ENCODE measurements around the gene PRRC2B. TPM values are rescaled to one million over a fixed set of nuclear protein-coding genes. Genes with fewer than 3 reads are reported as not detected.
"Not testable (repeated sequence)": the region's sequence is repeated elsewhere in the genome, so short reads cannot be mapped to it uniquely, and the experiment has no call there.

Gene PRRC2B
- total RNA-seq, 6 experiments from 2014 or later = 130 to 173 (median 145) TPM

- Mint-ChIP-seq H3K27ac (no peak overlapping the region), H3K4me3 (no peak overlapping the region; the same call in 1 of the 2 replicates), H3K27me3 (ENCODE audit: insufficient read depth) (no peaks in the 10 kb centered on the region; the same call in 1 of the 2 replicates), H3K9me3 (no peaks in the 10 kb centered on the region), H3K4me1 (ENCODE audit: low read depth) (no peaks in the 10 kb centered on the region), H3K36me3 (ENCODE audit: low read depth) (peaks cover 48% of the 10 kb centered on the region)
- DNase-seq = no peak
- TF ChIP-seq CTCF (IDR thresholded peaks at IDR 0.05) = no peak
Observed at GRCh38 chr9:131467214-131467935, 73.5 kb downstream of the PRRC2B start.

GRCh38 chr9:131468031-131468430, 74.1 kb downstream of the PRRC2B start:
- no peak for TF ChIP-seq CTCF (IDR thresholded peaks at IDR 0.05)
- Mint-ChIP-seq H3K36me3 (ENCODE audit: low read depth) (peaks cover 52% of the 10 kb centered on the region), H3K4me3 (no peak overlapping the region), H3K4me1 (ENCODE audit: low read depth) (no peaks in the 10 kb centered on the region), H3K27me3 (ENCODE audit: insufficient read depth) (no peaks in the 10 kb centered on the region; the same call in 1 of the 2 replicates), H3K9me3 (no peaks in the 10 kb centered on the region), H3K27ac (no peak overlapping the region)
- no peak for DNase-seq

- H3K36me3 Mint-ChIP-seq (ENCODE audit: low read depth) = peaks cover 50% of the 10 kb centered on the region
- no peaks in the 10 kb centered on the region for H3K4me1 Mint-ChIP-seq (ENCODE audit: low read depth)
- no peak for TF ChIP-seq CTCF (IDR thresholded peaks at IDR 0.05)
- peaks cover 5% of the 10 kb centered on the region; the same call in 1 of the 2 replicates for H3K27me3 Mint-ChIP-seq (ENCODE audit: insufficient read depth)
- no peaks in the 10 kb centered on the region for H3K9me3 Mint-ChIP-seq
- no peak overlapping the region for H3K27ac Mint-ChIP-seq
- DNase-seq = no peak
- no peak overlapping the region for H3K4me3 Mint-ChIP-seq
Observed at GRCh38 chr9:131469356-131469755, 75.5 kb downstream of the PRRC2B start.

GRCh38 chr9:131469951-131470350, 76.1 kb downstream of the PRRC2B start:
- no peak overlapping the region for H3K4me3 Mint-ChIP-seq
- H3K36me3 Mint-ChIP-seq (ENCODE audit: low read depth) = peaks cover 52% of the 10 kb centered on the region
- no peaks in the 10 kb centered on the region for H3K4me1 Mint-ChIP-seq (ENCODE audit: low read depth)
- H3K9me3 Mint-ChIP-seq = no peaks in the 10 kb centered on the region
- no peak for TF ChIP-seq CTCF (IDR thresholded peaks at IDR 0.05)
- no peak overlapping the region for H3K27ac Mint-ChIP-seq
- DNase-seq = no peak
- peaks cover 7% of the 10 kb centered on the region; the same call in 1 of the 2 replicates for H3K27me3 Mint-ChIP-seq (ENCODE audit: insufficient read depth)

GRCh38 chr9:131470581-131470991, 76.7 kb downstream of the PRRC2B start:
- no peaks in the 10 kb centered on the region for H3K4me1 Mint-ChIP-seq (ENCODE audit: low read depth)
- no peak for DNase-seq
- no peak for TF ChIP-seq CTCF (IDR thresholded peaks at IDR 0.05)
- H3K36me3 Mint-ChIP-seq (ENCODE audit: low read depth) = peaks cover 47% of the 10 kb centered on the region
- no peaks in the 10 kb centered on the region for H3K9me3 Mint-ChIP-seq
- H3K27me3 Mint-ChIP-seq (ENCODE audit: insufficient read depth) = peaks cover 7% of the 10 kb centered on the region; the same call in 1 of the 2 replicates
- H3K4me3 Mint-ChIP-seq = no peak overlapping the region
- no peak overlapping the region for H3K27ac Mint-ChIP-seq

- DNase-seq; H3K9me3 Mint-ChIP-seq; H3K27ac Mint-ChIP-seq; H3K4me3 Mint-ChIP-seq; H3K4me1 Mint-ChIP-seq (ENCODE audit: low read depth); H3K27me3 Mint-ChIP-seq (ENCODE audit: insufficient read depth): not testable (repeated sequence)
- peaks cover 40% of the 10 kb centered on the region for H3K36me3 Mint-ChIP-seq (ENCODE audit: low read depth)
Observed at GRCh38 chr9:131472085-131472484, 78.2 kb downstream of the PRRC2B start.
